ENCODE data around the gene ZNF528.
A peak's percentile ranks its signal among the peaks of the same experiment; 100 is the strongest.

ZNF528 gene

DNA sequence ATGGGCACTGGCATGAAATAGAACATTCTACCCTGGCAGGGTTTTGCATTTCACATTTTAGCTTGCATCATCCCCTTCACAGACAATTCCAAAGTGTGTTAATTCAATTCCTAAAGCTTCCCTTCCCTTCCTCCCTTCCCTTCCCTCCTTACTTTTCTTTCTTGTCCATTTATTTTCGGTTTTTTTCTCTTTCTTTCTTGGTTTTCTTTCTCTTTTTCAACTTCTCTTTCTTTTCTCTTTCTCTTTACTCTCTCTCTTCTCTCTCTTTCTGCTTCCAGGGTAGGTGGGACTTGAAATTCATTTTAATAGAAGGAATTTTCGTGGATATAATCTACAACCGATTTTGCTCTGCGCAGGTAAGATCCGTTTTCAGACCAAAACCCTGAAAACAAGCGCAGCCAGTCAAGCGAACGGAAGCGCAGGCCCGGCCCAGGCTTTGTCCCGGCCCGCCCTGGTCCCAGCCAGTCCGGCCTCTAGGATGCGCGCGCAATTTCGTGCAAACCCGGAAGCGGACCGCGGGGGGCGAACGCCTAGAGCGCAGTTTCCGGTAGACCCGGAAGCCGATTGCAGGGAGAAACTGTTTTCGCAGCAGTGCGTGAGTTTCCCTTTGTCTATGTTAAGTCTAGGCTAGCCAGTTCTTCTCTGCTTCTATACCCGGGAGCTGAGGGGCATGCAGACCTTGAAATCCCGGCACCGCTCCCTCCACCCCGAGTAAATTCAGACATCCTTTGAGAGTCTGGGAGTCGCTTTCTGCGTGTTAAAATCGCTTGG is at the start of gene ZNF528:
Gene ZNF528, plus strand, starts transcription at position 540 of the 771 bp plus-strand sequence. CDS start 4,165 bp downstream, outside the sequence.
- peak; percentile 88 for DNase-seq

DNA sequence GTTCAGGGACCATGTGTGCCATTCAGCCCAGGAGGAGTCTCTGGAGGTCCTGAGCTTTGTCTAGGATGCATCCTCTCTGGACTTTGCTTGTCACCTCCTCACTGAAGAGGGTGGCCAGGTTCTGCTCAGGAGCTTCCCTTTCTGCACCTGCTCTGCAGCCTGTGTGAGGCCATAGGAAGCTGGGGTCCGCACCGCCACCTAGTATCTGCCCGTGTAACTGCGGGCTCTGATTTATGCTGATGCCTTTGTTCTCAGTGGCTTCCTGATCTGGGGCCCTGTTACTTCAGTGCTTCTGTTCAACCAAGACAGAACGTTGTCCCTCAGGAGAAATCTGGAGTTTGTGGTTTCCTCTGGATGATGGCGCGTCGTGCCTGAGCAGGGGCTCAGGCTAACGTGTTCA is 46.1 kb upstream of the ZNF528 start:
- DNase-seq, result no peak

DNA sequence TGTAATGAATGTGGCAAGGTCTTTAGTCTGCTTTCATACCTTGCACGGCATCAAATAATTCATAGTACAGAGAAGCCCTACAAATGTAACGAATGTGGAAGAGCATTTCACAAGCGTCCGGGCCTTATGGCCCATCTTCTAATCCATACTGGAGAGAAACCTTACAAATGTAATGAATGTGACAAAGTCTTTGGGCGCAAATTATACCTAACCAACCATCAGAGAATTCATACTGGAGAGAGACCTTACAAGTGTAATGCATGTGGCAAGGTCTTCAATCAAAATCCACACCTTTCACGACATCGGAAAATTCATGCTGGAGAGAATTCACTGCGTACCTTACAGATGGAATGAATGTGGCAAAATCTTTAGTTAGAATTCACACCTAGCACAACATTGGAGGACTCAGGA is 31.2 kb upstream of the ZNF528 start:
- DNase-seq, result no peak

DNA sequence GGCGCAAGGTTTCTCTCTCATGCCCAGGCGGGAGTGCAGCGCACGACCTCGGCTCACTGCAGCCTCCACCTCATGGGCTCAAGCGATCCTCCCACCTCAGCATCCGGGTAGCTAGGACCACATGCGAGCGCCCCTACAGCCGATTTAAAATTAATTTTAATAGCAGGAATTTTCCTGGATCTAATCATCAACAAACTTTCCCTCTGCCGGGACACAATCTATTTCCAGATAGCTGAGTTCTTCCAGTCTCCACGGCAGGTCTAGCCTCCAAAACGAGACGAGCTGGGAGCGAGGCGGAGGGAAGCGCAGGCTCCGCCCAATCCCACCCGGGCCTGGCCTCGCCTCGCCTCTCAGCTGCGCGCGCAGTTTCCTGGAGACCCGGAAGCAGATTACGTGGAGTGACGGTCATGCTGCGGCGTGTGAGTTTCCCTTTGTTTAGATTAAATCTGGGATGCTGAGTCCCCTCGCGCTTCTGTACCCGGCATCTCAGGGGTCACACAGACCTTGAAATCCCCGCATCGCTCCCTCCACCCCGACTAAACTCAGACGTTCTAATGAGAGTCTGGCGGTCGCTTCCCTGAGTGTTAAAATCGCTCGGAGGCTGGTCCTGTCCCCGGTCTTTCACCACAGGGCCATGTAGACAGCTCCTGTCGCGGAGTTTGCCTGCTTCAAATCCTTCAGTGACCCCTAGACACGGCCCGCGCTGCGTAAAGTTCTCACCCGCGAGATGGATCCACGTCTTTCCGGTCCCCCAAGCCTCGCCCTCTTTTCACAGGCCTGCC is 27.9 kb upstream of the ZNF528 start, which contains the start of gene ZNF880:
Gene ZNF880, plus strand, starts transcription at position 365 of the 782 bp plus-strand sequence. Its CDS starts 43 bp downstream, at position 408.
- peak; percentile 95 for DNase-seq

DNA sequence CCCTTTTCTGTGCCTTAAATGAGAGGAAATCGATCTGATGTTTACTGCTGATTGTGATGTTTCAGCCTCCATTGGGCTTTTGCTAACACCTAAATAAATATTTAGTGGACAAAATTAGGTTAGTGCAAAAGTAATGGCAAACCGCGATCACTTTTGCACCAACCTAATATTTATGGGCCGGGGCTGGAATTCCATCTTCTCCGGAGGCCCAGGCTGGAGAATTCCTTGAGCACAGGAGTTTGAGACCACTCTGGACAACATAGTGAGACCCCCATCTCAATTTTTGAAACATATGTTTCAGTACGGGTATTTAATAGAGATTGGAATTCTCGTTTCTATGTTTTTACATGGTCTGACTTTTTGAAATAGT is 27.3 kb upstream of the ZNF528 start:
- DNase-seq, result no peak

DNA sequence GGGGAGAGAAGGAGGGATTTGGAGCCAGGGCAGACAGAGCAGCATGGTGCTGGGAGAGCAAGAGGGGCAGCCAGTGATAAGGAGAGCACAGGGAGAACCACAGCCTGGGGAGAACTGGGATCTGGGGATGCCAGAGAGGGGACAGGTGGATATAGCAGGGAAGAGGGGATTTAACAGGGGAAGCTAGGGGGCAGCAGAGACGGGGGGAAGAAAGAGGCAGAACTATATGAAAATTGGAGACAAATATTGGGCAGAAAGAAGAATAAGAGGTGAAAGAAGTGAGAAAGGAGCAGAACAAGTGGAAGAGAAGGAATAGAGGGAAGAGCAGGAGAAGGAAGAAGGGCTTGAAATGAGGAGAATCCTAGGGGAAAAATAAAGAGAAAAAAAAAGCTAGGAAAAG is 6.5 kb upstream of the ZNF528 start:
- no peak for DNase-seq

DNA sequence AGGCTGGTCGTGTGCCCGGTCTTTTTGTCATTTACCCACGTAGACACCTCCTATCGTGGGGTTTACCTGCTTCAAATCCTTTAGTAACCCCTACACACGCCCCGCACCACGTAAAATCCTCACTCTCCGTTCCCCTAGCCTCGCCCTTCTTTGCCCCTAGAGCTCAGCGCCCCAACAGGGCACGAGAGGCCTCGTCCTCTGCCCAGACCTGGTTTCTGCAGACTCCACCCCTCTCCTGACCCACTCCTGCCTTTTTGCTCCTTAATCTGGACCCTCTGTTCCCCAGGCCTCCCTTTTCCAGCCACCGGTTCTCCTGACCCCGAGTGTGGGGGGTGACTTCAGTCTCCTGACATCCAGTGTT is 412 bp downstream of the ZNF528 start:
- peak; percentile 16 for DNase-seq

DNA sequence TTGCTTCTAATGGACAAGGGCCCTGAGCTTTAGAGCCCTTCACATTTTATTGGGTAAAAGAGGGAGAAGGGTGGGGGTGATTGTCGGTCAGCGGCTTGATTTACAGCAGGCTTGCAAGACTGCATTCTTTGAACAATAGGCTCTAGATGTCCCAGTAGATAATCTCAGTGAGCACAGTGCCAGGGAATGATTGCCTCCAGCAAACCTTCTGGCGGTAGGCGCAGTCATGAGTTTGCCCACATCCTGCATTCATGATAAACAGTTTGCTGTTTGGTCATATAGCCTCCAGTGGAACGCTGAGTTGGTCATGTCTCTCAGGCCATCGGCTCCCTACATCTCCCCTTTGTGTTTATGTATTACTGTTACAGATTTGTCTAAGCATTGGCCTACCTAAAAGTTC is 12.6 kb downstream of the ZNF528 start:
- no peak for DNase-seq

DNA sequence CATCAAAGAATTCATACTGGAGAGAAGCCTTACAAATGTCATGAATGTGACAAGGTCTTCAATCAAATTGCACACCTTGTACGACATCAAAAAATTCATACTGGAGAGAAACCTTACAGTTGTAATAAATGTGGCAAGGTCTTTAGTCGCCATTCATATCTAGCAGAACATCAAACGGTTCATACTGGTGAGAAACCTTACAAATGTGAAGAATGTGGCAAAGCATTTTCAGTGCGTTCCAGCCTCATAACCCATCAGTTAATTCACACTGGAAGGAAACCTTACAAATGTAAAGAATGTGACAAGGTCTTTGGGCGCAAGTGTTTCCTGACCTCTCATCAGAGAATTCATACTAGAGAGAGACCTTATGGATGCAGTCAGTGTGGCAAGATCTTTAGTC is 18.1 kb downstream of the ZNF528 start:
- no peak for DNase-seq

DNA sequence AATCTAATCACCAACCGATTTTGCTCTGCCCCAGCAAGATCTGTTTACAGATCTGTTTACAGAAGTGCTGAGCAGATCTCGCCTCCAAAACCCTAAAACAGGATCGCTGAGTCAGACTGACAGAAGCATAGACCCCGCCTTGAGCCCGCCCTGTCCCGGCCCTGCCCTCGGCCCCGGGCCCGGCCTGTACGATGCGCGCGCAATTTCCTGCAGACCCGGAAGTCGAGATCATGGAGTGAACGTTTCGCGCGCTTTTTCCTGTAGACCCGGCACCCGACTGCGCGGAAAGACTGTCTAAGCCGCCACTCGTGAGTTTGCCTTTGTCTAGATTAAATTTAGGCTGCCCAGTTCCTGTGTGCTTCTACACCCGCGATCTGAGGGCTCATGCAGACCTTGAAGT is 31.3 kb downstream of the ZNF528 start, which contains the start of gene ZNF534:
Gene ZNF534, plus strand, starts transcription at position 212 of the 400 bp plus-strand sequence. CDS start 2,327 bp downstream, outside the sequence.
- no peak for DNase-seq

DNA sequence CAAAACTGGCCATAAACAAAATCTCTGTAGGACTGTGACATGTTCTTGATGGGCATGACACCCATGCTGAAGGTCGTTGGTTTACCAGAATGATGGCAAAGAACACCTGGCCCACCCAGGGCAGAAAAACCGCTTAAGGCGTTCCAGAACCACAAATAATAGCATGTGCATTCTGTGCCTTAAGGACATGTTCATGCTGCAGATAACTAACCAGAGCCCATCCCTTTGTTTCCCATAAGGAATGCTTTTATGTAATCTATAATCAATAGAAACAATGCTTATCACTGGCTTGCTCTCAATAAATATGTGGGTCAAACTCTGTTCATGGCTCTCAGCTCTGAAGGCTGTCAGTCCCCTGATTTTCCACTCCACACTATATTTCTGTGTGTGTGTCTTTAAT is 44.5 kb downstream of the ZNF528 start:
- no peak for DNase-seq

DNA sequence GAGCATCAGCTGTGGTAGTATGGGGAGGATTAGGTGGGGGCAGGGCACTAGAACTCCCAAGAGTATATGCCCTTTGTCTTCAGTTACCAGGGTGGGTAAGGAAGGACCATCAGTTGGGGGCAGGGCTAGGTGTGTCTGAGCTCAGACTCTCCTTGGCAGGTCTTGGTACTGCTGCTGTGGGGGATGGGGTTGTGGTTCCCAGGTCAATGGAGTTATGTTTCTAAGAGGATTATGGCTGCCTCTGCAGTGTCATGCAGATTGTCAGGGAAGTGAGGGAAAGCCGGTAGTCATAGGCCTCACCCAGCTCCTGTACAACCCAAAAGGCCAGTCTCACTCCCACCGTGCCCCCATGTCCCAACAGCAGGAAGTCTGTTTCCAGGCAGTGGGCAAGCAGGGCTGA is 46.9 kb downstream of the ZNF528 start:
- no peak for DNase-seq

DNA sequence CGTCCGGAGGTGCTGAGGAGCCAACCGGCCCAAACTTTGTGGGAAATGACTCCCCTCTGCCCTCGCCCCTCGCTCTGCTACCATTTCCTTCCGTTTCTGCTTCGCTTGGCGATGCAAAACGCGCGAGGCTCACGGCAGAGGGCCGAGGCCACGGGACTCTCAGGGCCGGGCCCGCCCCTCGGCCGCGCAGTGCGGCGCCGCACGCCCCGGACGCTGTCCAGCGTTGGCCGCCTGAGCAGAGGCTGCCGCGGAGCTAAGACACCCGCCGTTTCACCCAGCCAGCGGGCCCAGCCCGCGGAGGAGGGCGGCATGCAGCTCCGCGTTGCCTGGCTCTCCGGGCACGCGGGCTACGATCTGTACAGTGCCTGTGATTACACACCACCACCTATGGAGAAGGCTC is 53.6 kb downstream of the ZNF528 start:
- no peak for DNase-seq

DNA sequence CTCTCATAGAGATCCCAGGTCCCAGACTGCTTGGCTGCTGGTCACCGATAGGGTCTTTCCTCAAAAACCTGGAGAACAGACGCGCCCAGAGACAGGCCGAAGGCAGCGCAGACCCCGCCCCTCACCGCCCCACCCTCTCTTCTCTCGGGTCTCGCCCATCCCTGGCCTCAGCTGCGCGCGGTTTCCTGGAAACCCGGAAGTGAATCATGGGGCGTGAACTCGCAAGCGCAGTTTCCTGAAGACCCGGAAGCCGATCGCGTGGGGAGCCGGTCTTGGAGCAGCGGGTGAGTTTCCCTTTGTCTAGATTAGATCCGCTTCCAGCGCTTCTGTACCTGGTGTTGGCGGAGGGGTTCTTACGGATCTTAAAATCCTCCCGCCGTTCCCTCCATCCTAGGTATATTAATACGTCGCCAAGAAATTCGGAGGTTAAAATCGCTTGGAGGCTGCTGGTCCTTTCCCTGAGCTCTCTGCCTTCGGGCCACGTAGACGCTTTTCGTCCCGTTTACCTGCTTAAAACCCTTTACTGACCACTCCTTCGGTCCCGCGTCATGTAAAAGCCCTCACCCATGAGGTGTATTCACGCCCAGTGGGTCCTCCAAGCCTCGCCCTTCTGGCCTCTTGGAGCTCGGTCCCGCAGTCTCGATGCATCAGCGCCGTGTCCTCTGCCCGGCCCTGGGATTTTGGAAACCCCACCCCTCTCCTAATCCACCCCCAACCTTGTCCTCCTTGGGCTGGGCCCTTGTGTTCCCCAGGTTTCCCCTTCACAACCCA is 55.9 kb downstream of the ZNF528 start, which contains the start of gene ZNF578:
Gene ZNF578, plus strand, starts transcription at position 230 of the 771 bp plus-strand sequence. CDS start 48,293 bp downstream, outside the sequence.
- no peak for DNase-seq

DNA sequence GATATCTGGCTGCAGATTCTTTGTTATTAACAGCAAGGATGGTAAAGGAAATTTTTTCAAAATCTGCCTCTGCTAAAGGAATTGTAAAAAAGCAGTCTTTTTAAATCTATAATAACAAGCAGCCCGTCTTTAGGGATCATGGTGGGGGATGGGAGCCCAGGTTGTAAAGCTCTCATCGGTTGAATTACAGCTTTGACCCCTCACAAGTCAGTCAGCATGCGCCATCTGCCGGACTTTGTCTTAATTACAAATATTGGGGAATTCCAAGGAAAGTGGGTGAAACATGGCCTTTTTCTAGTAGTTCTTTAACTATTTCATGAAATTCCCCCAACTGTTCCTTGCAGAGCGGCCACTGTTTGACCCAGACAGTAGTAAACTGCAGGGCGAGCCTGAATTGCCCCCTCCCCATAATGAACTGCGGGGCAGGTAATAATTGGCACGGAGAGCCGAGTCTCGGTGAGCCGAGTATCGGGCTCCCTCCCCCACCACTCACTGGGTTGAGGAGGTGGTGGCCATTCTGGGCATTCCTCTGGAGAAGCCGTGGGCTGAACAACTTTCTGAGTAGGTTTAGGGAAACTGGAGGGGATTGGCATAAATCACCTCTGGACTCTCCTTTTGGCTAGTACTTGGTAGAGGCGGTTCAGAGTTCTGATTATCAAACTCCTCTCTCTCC is 67.3 kb downstream of the ZNF528 start:
- no peak for DNase-seq

Data from DMS79 treated with DMSO at 0.1 percent for 48 hours (cell line).